K562 (cell line): ENCODE measurements around the gene WDR44. TPM values are rescaled to one million over a fixed set of nuclear protein-coding genes. Genes with fewer than 3 reads are reported as not detected.
A peak's percentile ranks its signal among the peaks of the same experiment; 100 is the strongest.

Source experiments
- ATF7 ChIP-seq: fragments of 450-650 bp; IDR thresholded peaks from 2 replicates; pipeline ENCODE4 v1.7.1; 2014; ENCODE audit warnings: mild to moderate bottlenecking, moderate library complexity
- CBFB ChIP-seq: sonication (generic); formaldehyde crosslinking; IDR thresholded peaks from 2 replicates; pipeline ENCODE4 v1.4.0; 2020; ENCODE audit warnings: mild to moderate bottlenecking, missing genetic modification reagents
- KDM2B ChIP-seq: fragments of 250-450 bp; sonication (Bioruptor Pico); IDR thresholded peaks from 2 replicates; pipeline ENCODE4 v1.8.0; 2021; ENCODE audit warnings: mild to moderate bottlenecking, moderate library complexity
- MTA1 ChIP-seq: fragments of 450-650 bp; IDR thresholded peaks from 2 replicates; pipeline ENCODE4 v1.6.1; 2017; ENCODE audit warnings: borderline replicate concordance
- SMAD3 ChIP-seq: fragments of 450-650 bp; formaldehyde crosslinking; conservative IDR thresholded peaks from 2 replicates; pipeline ENCODE4 v1.4.0; 2020; ENCODE audit warnings: mild to moderate bottlenecking
- TRIM28 ChIP-seq: fragments of 450-650 bp; IDR thresholded peaks from 2 replicates; pipeline ENCODE4 v1.6.1; 2017
- ZNF589 ChIP-seq: fragments of 200-800 bp; sonication (Bioruptor generic); IDR thresholded peaks from 2 replicates; pipeline ENCODE4 v1.6.1; 2016; ENCODE audit warnings: low read depth, missing genetic modification characterization, missing compliant biosample characterization
- polyA plus RNA-seq, 8 experiments: library from polyadenylated mRNA; depleted of rRNA in 4 of 8; stranded (reverse) in 5 of 8; unstranded in 3 of 8; fragments of >200 nt; fragmentation: Nextera tagmentation in 2 of 8; fragmentation: Illumina TruSeq in 1 of 8; extraction: Ambion mirVana in 2 of 8; extraction: Trizol in 1 of 8; gene quantifications; 2 replicates each; pipeline versions ENCODE4 v1.2.1 to v1.2.3, GENCODE V29; 2011 to 2014; ENCODE audit warnings: inconsistent platforms in 1 of 8, missing spikeins in 1 of 8
- total RNA-seq, 7 experiments: library from RNA; depleted of rRNA in 6 of 7; stranded (reverse); fragments of >200 nt in 6 of 7; fragmentation: Illumina TruSeq in 2 of 7; extraction: Trizol in 2 of 7; gene quantifications; 2 replicates each; pipeline versions ENCODE4 v1.2.1 to v1.2.3, GENCODE V29; 2011 to 2021; ENCODE audit warnings: low replicate concordance in 1 of 7
- TF ChIP-seq, protein P1 (sequence below): fragments of 200-800 bp; sonication (Bioruptor generic); IDR thresholded peaks from 2 replicates; pipeline ENCODE4 v1.6.1; 2016; ENCODE audit warnings: missing genetic modification characterization, missing compliant biosample characterization
- TF ChIP-seq, protein P2 (sequence below), 2 experiments: fragments of 200-800 bp in 1 of 2; sonication (Bioruptor generic) in 1 of 2; sonication (generic) in 1 of 2; formaldehyde crosslinking in 1 of 2; IDR thresholded peaks in 1 of 2; conservative IDR thresholded peaks in 1 of 2; 2 replicates each; pipeline versions ENCODE4 v1.5.0 to v1.6.1; 2016 to 2020; ENCODE audit warnings: missing compliant biosample characterization in 1 of 2, missing genetic modification characterization in 1 of 2, missing genetic modification reagents in 1 of 2
- TF ChIP-seq, protein P3 (sequence below), 2 experiments: IDR thresholded peaks; 2 replicates each; pipeline ENCODE4 v1.6.1; 2012; ENCODE audit warnings: improper control_type of control experiment in 2 of 2, low read depth in 2 of 2, low read length in 2 of 2, borderline replicate concordance in 1 of 2
- TF ChIP-seq, protein P4 (sequence below): fragments of 450-650 bp; IDR thresholded peaks from 2 replicates; pipeline ENCODE4 v1.6.1; 2018; ENCODE audit not compliant: partially characterized antibody
- TF ChIP-seq, protein P5 (sequence below): sonication (generic); formaldehyde crosslinking; IDR thresholded peaks from 2 replicates; pipeline ENCODE4 v1.8.0; 2022; ENCODE audit warnings: mild to moderate bottlenecking, missing genetic modification reagents

The WDR44 gene
- total and polyA plus RNA-seq, 9 of the 15 experiments (the other 6 are each of a cell fraction or from before 2014, with no cell fraction given) = 5.6 to 20.0 (median 14.6) TPM

DNA sequence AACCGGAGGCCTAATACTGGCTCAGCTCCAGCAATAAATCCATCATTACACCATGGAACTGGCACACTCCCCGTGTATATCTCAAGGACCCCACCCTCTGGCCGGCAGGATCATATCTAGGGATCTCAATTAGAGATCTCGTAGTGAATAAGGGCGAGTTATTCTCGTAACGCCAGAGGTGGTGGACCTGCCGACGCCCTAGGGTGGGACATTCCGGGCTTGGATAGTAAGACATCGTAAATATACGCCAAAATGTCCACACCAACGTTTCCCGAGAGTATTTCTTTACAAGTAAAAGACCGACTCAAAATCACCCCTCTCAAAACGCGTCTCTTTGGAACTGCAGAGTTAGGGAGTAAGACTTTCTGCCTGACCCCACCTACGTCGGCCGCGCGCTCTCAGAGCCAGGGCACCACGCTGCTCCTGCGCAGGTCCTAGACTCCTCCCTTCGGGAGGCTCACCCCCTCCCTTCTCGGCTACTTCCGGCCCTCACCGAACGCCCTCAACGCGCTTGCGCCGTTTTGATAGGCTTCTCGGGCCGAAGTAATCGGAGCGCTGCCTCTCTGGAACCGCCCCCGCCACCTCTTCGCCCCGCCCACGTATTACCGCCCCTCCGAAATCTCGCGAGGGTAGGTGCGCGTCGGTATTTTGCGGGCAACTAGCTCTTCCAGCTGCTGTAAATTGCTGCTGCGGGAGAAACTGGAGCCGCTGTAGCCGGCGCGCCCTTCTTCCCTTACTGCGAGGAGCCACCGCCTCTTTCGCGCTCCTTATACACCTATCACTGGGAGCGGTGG lies at the start of gene WDR44 (continued):
- TF ChIP-seq, protein P1, sequence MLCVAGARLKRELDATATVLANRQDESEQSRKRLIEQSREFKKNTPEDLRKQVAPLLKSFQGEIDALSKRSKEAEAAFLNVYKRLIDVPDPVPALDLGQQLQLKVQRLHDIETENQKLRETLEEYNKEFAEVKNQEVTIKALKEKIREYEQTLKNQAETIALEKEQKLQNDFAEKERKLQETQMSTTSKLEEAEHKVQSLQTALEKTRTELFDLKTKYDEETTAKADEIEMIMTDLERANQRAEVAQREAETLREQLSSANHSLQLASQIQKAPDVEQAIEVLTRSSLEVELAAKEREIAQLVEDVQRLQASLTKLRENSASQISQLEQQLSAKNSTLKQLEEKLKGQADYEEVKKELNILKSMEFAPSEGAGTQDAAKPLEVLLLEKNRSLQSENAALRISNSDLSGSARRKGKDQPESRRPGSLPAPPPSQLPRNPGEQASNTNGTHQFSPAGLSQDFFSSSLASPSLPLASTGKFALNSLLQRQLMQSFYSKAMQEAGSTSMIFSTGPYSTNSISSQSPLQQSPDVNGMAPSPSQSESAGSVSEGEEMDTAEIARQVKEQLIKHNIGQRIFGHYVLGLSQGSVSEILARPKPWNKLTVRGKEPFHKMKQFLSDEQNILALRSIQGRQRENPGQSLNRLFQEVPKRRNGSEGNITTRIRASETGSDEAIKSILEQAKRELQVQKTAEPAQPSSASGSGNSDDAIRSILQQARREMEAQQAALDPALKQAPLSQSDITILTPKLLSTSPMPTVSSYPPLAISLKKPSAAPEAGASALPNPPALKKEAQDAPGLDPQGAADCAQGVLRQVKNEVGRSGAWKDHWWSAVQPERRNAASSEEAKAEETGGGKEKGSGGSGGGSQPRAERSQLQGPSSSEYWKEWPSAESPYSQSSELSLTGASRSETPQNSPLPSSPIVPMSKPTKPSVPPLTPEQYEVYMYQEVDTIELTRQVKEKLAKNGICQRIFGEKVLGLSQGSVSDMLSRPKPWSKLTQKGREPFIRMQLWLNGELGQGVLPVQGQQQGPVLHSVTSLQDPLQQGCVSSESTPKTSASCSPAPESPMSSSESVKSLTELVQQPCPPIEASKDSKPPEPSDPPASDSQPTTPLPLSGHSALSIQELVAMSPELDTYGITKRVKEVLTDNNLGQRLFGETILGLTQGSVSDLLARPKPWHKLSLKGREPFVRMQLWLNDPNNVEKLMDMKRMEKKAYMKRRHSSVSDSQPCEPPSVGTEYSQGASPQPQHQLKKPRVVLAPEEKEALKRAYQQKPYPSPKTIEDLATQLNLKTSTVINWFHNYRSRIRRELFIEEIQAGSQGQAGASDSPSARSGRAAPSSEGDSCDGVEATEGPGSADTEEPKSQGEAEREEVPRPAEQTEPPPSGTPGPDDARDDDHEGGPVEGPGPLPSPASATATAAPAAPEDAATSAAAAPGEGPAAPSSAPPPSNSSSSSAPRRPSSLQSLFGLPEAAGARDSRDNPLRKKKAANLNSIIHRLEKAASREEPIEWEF (CRISPR knock-in tag) = no peak
- TF ChIP-seq MTA1 (0 out of 2 replicates have a peak, but pooled peaks have one; percentile 25), TRIM28 (no peak), ZNF589 (no peak), KDM2B (no peak), CBFB (CRISPR knock-in tag) (no peak), ATF7 (peak; percentile 80), SMAD3 (CRISPR knock-in tag) (no peak)
- TF ChIP-seq, protein P2, sequence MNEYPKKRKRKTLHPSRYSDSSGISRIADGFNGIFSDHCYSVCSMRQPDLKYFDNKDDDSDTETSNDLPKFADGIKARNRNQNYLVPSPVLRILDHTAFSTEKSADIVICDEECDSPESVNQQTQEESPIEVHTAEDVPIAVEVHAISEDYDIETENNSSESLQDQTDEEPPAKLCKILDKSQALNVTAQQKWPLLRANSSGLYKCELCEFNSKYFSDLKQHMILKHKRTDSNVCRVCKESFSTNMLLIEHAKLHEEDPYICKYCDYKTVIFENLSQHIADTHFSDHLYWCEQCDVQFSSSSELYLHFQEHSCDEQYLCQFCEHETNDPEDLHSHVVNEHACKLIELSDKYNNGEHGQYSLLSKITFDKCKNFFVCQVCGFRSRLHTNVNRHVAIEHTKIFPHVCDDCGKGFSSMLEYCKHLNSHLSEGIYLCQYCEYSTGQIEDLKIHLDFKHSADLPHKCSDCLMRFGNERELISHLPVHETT (CRISPR knock-in tag; conservative IDR thresholded peaks at IDR 0.05 in 1 of 2, IDR thresholded peaks at IDR 0.05 in 1 of 2) = peak in 1 of 2 experiments; percentile 26; a peak in 1 of 4 replicates
- TF ChIP-seq, protein P3, sequence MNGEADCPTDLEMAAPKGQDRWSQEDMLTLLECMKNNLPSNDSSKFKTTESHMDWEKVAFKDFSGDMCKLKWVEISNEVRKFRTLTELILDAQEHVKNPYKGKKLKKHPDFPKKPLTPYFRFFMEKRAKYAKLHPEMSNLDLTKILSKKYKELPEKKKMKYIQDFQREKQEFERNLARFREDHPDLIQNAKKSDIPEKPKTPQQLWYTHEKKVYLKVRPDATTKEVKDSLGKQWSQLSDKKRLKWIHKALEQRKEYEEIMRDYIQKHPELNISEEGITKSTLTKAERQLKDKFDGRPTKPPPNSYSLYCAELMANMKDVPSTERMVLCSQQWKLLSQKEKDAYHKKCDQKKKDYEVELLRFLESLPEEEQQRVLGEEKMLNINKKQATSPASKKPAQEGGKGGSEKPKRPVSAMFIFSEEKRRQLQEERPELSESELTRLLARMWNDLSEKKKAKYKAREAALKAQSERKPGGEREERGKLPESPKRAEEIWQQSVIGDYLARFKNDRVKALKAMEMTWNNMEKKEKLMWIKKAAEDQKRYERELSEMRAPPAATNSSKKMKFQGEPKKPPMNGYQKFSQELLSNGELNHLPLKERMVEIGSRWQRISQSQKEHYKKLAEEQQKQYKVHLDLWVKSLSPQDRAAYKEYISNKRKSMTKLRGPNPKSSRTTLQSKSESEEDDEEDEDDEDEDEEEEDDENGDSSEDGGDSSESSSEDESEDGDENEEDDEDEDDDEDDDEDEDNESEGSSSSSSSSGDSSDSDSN (IDR thresholded peaks at IDR 0.05; ENCODE audit: borderline replicate concordance in 1 of 2, low read depth in 2 of 2, low read length in 2 of 2) = peak in 1 of 2 experiments; percentile 75; a peak in 1 of 4 replicates
- TF ChIP-seq, protein P4, sequence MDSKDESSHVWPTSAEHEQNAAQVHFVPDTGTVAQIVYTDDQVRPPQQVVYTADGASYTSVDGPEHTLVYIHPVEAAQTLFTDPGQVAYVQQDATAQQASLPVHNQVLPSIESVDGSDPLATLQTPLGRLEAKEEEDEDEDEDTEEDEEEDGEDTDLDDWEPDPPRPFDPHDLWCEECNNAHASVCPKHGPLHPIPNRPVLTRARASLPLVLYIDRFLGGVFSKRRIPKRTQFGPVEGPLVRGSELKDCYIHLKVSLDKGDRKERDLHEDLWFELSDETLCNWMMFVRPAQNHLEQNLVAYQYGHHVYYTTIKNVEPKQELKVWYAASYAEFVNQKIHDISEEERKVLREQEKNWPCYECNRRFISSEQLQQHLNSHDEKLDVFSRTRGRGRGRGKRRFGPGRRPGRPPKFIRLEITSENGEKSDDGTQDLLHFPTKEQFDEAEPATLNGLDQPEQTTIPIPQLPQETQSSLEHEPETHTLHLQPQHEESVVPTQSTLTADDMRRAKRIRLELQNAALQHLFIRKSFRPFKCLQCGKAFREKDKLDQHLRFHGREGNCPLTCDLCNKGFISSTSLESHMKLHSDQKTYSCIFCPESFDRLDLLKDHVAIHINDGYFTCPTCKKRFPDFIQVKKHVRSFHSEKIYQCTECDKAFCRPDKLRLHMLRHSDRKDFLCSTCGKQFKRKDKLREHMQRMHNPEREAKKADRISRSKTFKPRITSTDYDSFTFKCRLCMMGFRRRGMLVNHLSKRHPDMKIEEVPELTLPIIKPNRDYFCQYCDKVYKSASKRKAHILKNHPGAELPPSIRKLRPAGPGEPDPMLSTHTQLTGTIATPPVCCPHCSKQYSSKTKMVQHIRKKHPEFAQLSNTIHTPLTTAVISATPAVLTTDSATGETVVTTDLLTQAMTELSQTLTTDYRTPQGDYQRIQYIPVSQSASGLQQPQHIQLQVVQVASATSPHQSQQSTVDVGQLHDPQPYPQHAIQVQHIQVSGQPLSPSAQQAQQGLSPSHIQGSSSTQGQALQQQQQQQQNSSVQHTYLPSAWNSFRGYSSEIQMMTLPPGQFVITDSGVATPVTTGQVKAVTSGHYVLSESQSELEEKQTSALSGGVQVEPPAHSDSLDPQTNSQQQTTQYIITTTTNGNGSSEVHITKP = peak; percentile 96
- TF ChIP-seq, protein P5, sequence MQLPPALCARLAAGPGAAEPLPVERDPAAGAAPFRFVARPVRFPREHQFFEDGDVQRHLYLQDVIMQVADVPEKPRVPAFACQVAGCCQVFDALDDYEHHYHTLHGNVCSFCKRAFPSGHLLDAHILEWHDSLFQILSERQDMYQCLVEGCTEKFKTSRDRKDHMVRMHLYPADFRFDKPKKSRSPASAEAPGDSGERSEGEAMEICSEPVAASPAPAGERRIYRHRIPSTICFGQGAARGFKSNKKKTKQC = no peak
